HG03575 (cell line): ENCODE measurements around the gene GFOD1.
A peak's percentile ranks its signal among the peaks of the same experiment; 100 is the strongest.
"Not testable (repeated sequence)": the region's sequence is repeated elsewhere in the genome, so short reads cannot be mapped to it uniquely, and the experiment has no call there.

ENCODE experiments used
- ATAC-seq: cut with Tn5 transposase; IDR thresholded peaks from one replicate; pipeline ENCODE4 v1.9.1; 2021; ENCODE audit not compliant: unreplicated experiment, insufficient number of reproducible peaks, low FRiP score; ENCODE audit errors: extremely low read depth

The GFOD1 gene

DNA sequence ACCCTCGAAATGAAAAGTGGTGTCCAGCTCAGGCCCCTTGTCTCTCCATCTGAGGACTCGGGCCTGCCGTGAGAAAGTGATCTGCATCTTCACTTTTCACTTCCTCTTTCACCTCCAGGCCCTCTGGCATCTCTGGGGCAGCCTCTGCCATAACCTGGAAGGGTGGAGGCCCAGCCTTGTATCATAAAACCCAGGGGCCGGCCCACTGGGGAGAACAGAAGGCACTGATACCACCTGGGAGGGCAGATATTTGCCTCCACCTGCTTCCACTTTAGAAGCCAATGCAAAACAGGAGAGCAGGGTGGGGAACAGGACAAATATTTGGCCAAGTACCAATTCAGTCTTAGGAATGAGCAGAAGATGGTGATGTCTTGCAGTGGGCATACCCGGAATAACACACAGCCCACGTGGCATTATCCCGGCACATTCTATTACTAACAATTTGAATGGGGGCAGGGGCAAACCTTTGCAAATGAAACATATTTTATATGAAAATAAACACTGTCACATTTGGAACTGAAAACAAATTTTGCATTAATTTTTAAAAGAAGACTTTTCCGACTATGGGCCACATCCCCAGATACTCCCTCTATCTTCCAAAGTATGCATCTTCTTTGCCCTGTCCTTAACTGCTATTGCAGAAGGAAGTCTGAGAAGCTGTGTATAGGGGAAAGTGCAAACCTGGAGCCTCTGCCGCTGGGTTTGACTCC is 89.9 kb downstream of the GFOD1 start:
- no peak for ATAC-seq

DNA sequence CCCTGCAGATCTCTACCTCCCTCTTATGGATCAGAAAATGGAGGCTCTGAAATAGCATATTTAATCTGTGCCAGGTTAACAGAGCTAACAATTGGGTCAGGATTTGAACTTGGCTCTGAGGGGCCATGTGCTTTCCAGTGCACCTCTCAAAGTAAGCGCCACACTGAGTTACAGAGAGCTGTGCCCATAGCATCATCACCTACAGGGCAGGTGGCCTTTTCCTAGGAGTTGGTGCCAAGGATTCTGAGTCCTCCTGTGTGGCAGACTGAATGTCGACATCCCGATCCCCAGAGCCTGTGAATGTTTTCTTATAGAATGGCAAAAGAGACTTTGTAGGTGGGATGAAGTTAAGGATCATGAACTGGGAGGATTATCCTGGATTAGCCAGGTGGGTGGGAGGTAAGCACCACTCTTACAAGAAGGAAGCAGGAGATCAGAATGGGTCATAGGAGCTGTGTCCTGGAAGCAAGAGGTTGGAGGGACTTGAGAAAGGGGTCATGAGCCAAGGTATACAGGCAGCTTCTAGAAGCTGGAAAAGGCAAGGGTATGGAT is 91.1 kb downstream of the GFOD1 start:
- ATAC-seq = no peak

DNA sequence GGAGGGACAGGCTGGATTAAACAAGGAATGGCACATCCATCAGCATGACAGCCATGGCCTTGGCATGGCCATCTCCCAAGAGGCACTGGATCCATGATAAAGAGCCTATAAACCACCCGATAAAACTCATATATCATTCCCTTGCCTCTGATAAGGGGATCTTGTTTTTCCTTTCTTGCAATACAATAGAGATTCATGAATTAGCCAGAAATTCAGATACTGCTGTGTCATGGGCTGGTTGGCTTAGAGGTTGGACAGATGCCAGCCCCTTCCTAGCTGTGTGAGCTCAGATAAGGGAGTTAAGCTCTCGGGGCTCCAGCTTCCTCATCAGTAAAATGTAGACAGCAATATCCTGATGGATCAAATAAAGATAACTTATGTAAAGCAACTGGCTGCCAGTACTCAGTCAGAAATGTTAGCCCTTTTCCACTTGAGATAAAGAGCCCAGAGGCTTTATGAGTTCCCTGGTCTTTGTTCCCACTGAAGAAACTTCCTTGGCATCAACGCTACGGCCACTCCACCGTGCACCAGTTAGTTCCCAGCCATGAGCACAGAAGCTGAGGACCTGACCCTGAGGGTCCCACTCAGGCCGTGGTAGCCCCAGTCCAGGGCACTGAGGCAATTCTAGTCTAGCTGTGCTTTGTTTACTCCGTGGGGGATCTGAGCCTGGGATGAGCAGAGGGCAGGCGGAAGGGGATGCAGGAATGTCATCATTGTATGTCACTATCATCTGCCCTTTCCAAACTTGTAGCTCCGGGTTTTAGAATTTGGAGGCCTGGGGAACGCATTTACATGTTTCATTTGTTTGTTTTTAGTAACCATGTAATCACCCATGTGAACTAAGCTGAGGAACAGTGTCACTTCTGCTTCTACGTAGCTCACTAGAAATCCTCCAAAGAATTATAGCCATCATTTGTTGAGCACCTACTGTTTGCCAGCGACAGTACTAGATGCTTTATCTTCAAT is 91.8 kb downstream of the GFOD1 start:
- no peak for ATAC-seq

DNA sequence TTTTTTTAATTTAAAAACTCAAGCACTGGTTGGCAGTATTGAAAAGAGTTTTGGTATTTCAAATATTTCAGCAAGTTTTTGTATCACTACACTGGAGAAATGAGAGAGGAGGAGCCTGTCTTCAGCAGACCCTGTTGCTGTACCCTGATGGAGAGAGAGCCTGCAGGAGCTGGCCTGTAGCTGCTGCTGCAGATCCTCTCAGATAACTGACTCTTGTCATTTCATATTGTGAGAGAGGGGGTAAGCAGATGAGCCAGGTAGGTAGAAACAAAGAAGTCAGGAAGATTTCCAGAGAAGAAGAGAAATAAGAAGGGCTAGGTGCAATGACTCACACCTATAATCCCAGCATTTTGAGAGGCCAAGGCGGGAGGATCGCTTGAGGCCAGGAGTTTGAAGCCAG is 94.9 kb downstream of the GFOD1 start:
- ATAC-seq = no peak

DNA sequence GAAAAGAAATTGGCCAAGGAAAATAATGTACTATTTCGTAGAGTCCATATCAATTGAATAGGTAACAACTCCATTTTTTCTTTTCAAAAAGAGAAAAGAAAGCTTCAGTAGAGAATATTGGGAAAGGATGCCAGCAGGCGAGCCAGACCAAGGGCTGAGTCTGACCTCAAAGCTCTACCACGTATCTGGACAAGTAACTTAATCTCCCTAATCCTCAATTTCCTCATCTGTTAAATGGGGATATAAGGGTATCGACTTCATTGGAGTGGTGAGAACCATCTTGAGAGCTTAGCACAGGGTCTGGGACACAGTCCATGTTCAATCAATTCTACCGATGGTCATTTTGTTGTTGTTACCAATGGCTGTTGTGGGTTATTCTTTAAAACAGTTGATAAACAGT is 95.9 kb downstream of the GFOD1 start:
- ATAC-seq = no peak

DNA sequence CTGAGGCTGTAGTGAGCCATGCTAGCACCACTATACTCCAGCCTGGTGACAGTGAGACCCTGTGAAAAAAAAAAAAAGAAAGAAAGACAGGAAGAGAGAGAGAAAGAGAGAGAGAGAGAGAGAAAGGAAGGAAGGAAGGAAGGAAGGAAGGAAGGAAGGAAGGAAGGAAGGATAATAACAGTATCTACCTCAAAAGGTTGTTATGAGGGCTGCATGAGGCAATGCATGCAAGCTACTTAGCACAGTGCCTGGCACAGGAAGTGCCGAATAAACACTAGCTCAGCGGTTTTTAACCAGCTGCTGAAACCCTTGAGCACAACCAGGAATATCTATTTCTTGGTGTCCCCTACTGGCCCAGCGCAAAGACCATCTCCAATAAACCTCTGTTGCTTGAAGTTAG is 96.7 kb downstream of the GFOD1 start:
- no peak for ATAC-seq

DNA sequence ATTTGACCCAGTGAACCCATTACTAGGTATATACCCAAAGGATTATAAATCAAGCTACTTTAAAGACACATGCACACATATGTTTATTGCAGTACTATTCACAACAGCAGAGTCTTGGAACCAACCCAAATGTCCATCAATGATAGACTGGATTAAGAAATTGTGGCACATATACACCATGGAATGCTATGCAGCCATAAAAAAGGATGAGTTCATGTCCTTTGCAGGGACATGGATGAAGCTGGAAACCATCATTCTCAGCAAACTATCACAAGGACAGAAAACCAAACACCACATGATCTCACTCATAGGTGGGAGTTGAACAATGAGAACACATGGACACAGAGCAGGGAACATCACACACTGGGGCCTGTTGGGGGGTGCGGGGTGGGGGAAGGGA is 98.2 kb downstream of the GFOD1 start:
- not testable (repeated sequence) for ATAC-seq

DNA sequence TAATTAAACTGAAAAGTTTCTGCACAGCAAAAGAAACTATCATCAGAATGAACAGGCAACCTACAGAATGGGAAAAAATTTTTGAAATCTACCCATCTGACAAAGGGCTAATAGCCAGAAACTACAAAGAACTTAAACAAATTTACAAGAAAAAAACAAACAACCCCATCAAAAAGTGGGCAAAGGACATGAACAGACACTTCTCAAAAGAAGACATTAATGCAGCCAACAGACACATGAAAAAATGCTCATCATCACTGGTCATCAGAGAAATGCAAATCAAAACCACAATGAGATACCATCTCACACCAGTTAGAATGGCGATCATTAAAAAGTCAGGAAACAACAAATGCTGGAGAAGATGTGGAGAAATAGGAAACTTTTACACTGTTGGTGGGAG is 98.6 kb downstream of the GFOD1 start:
- not testable (repeated sequence) for ATAC-seq

DNA sequence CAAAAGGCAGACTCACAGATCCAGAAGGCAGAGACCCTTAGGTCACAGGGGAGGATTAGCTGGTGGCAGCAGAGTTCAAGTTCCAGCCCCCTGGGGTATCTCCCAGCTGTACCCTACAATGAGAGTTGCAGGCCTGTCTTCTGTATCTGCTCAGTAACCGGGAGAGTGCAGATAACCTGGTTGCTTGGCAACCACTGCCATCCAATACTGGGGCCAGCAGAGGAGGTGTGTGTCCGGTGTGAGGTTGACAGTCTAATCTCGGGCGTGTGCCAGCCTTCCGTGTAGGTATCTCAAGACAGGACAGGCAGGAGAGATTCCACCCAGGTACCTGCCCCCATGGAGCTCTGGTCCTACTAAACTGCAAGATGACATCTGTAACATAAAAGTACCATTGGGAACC is 102.4 kb downstream of the GFOD1 start:
- no peak for ATAC-seq

DNA sequence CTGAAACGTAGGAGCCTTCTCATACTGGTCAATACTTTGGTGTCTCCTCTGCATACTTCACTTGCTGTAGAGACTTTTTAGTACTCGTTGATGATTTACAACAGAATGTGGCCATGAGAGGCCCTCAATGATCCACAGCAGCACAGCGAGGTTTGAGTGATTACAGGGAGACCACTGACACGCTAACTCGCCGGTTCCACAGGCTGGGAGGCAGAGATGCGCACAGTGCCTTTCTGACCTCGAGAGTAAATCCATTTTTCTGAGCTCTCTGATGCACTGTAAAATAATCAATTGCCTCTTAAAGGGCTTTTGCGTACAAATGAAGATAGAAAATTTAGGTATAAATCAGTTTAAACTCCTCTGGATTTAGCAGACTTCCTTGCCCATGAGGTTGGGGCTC is 102.9 kb downstream of the GFOD1 start:
- no peak for ATAC-seq

DNA sequence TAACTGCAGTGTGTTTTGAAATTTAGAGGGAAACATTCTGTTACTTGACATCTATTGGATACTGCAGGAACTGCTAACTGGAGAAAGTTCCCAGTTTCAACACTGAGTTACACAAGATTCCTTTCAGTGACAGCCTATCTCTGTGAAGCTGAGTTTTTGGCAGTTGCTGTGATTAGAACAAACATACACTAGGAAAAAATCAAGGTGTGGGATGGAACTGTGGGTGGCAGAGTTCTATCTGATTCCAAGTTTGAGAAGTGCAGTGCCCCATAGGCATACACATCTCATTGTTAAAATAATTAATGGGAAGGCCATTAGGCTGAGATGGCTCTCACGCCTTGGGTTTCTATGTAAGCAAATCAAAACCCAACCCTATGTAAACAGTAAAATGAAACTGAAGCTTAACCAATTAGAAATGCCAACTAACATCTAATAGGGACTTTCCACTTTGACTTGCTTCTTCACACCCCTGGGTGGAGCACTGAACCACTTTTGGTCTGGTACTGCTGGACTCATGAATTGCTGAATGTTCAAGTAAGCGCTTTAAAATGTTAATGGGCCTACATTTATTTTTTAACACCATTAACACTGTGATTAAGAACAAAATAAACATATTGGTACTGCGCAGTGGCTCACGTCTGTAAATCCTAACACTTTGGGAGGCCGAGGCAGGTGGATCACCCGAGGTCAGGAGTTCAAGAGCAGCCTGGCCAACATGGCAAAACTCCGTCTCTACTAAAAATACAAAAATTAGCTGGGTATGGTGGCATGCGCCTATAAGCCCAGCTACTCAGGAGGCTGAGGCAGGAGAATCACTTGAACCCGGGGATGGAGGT is 103.9 kb downstream of the GFOD1 start:
- ATAC-seq = peak; percentile 88

DNA sequence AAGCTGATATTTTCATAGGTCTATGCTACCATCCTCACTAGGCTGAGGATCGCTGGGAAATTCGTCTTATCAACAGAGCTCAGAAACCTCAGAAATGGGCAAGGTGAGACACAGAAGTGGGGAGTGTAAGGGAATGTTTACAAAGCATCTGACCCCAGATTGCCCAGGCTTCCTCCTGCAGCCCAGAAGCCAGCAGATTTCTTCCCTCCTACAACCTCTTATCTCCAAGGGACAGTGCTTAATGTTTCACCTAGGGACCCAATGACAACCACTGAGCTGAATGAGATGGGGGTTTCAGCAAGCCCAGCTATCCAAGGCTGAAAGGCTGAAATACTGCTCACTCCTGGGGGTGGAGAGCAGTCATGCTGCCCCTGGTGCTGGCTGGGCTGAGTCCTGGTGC is 106.6 kb downstream of the GFOD1 start:
- no peak for ATAC-seq

DNA sequence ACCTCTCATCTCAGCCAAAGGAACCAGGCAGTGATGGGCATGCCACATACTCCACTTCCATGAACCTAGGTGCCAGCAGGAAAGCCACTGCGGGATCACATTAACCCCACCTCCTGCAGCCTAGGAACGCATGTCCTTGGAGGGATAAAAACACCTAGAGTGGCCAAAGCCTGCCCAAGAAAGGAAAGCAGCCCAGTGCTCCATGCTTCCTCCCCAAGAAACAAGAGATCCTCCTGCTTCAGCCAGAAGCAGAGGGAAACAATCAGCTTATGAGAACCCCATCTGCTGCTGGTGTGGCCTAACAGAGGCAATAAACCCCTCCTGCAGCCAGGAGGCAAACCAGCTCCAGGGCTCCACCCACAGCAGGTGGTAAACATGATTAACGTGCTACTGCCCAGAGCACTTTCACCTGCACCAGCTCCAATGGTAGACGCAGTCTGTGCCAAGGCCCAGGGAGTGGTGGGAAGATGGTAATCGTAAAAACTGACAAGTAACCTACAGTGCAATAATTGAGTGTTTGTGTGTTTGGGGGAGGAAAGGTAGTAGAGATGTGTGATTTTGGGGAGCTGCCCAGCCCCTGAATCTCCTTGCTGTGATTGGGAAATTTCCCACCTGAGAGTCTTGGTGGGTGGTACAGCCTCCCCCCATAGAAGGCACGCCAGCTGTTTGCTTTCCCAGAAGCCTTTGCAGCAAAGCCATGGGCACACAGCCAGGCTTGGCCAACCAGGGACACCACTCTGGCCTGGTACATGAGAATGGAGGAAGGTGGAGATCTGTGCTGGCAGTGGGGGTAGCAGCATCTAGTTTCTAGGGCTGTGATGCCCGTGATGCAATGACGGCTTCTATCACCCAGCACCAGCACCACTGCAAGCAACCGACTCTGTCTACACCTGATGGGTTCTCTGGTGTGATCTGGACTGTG is 108.5 kb downstream of the GFOD1 start:
- ATAC-seq = no peak

DNA sequence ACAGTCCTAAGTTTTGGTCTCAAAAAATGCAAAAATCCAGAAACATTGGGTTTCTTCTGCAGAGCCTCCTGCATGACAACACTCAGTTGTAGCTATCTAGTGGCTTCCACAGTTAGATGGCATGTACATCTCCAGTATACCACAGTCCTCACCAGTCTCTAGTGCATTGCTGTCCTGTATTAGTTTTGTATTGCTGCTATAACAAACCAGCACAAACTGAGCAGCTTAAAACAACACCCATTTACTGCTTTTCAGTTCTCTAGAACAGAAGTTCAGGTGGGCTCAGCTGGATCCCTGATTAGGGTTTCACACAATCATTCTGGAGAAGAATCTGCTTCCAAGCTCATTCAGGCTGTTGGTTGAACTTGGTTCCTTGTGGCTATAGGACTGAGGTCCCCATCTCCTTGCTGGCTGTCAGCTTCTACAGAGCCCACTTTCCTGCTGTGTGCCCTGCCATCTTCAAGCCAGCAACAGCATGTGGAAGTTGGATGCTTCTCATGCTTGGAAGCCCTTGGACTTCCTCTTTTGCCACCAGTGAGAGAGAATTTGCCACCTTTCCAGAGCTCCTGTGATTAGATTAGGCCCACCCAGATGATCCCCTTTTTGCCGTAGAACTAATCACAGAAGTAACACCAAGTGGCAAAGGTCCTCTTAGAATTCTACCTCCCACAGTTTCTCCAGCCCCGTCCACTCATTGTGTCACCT is 110.2 kb downstream of the GFOD1 start:
- ATAC-seq = no peak

DNA sequence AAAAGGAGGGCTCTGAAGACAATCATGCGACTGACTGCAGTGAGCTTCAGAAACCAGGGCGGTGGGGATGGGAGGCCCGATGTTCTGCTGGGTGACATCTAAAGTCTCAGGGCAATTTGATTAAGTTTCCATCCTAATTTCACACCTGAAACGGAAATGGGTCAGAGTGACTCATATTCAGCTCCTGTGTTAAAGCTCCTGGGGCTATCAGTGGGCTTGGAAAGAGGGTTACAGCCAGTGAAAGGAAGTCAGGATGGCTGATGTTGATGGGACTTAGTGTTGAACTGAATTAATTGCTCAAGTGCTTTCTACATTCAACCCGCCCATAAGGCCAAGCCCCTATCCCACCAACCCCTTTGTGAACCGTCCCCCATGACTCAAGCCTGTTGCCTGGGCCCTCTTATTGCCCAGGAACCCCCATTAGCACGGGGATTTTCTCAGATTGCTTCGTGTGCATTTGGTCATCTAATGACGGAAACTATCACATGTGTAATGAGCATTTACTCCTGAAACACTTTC is 112.0 kb downstream of the GFOD1 start:
- ATAC-seq = peak; percentile 30

DNA sequence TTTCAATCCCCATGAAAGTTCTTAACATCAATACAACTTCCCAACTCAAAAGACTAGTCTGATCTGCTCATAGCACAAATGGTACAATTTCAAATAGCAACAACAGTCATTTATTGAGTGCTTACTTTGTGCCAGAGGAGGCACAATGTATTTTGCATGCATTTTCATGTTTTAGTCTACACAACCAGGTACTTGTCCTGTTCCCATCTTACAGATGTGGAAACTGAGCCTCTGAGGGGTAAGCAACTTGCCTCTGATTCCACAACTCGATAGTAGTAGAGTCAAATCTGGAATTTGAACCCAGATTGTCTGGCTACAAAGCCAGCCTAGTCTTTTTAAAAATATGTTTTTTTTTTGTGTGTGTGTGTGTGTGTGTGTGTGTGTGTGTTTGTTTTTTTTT is 113.5 kb downstream of the GFOD1 start:
- no peak for ATAC-seq

DNA sequence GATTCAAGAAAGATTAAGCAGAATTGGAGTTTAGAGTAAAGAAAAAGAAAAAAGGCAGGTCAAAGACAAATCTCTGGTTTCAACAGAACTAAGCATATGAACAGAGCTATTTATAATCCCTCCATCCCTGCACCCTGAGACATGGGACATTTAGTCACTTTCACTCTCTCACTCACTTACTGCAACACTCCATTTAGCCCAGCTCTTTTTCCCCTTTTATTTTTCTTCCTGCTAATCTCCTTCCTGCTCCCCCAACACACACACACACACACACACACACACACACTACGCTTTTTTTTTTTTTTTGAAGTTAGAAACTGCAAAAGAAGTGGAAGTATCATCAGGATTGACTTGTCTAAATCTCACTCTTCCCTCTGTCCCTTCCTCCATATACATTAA is 113.9 kb downstream of the GFOD1 start:
- no peak for ATAC-seq
